Lower leg skin (tissue), 4 donors: ENCODE data around the gene ELOVL3. TPM values are rescaled to one million over a fixed set of nuclear protein-coding genes. Genes with fewer than 3 reads are reported as not detected.
"Not testable (repeated sequence)": the region's sequence is repeated elsewhere in the genome, so short reads cannot be mapped to it uniquely, and the experiment has no call there.

ENCODE experiments used
- DNase-seq, 2 donors: peaks; one replicate each; pipeline ENCODE4 v3.0.0-alpha.2; 2019; ENCODE audit warnings: low spot score in 2 of 2
- H3K4me3 ChIP-seq: fragments of 200-600 bp; sonication (generic); 2 replicates; pipeline ENCODE4 v1.5.1; 2017; ENCODE audit warnings: mild to moderate bottlenecking, low read depth; ENCODE audit not compliant: poor library complexity, severe bottlenecking
- CTCF ChIP-seq, 3 donors: fragments of 450-650 bp; IDR thresholded peaks; one replicate each; pipeline ENCODE4 v1.5.1; 2016; ENCODE audit warnings: antibody characterized with exemption in 3 of 3, mild to moderate bottlenecking in 3 of 3, moderate library complexity in 2 of 3
- POLR2A ChIP-seq, 2 donors: fragments of 450-650 bp; IDR thresholded peaks; one replicate each; pipeline ENCODE4 v1.6.1; 2016 to 2017; ENCODE audit warnings: antibody characterized with exemption in 2 of 2, mild to moderate bottlenecking in 1 of 2, moderate library complexity in 1 of 2
- WGBS, 2 donors: methylation state at CpG; one replicate each; pipeline ENCODE4 v1.1.5; 2018; 5-methylcytosine and 5-hydroxymethylcytosine counted together
- intact Hi-C: fragments of 100-400 bp; cut with DNase I; formaldehyde crosslinking; loops from one replicate; pipeline ENCODE4 v1.15.0; 2023; ENCODE audit warnings: low total_unique reads
- total RNA-seq, 4 donors: library from RNA; depleted of rRNA; stranded (reverse); fragments of >200 nt; gene quantifications; one replicate each; pipeline ENCODE4 v1.1.0, GENCODE V29; 2016

Gene ELOVL3
- total RNA-seq, 4 donors from 2014 or later = 2.5 to 106 (median 29.8) TPM

- intact Hi-C loops = no loop called here
- DNase-seq = no peak
- no peak for TF ChIP-seq POLR2A (IDR thresholded peaks at IDR 0.05)
- TF ChIP-seq CTCF (IDR thresholded peaks at IDR 0.05) = no peak
- H3K4me3 ChIP-seq = no peak overlapping the region
- 47 to 65% methylated on average over 2 of the region's 2 CpGs for WGBS, 2 donors
These were observed 17.2 kb downstream of the ELOVL3 start for GRCh38 chr10:102243309-102243708.

GRCh38 chr10:102245082-102245931, 19.2 kb downstream of the ELOVL3 start, which contains the start of gene GBF1:
GBF1 (plus strand) TSS chr10:102245532; CDS start chr10:102258939, 13,407 bp downstream.
- 1% methylated on average over 36 to 47 of the region's 47 CpGs for WGBS, 2 donors
- no peak for TF ChIP-seq POLR2A (IDR thresholded peaks at IDR 0.05)
- TF ChIP-seq CTCF (IDR thresholded peaks at IDR 0.05) = no peak
- DNase-seq = peak; percentile 96 to 98
- intact Hi-C loops = no loop called here
- H3K4me3 ChIP-seq = peak within 1 kb of the TSS; percentile 73

- DNase-seq = peak in 1 of 2 donors; percentile 32
- intact Hi-C loops = no loop called here
- TF ChIP-seq POLR2A (IDR thresholded peaks at IDR 0.05) (no peak), CTCF (IDR thresholded peaks at IDR 0.05) (no peak)
- H3K4me3 ChIP-seq = peak overlapping the region; percentile 73
- 0% methylated on average over 4 of the region's 4 CpGs for WGBS, 2 donors
These were observed 19.8 kb downstream of the ELOVL3 start for GRCh38 chr10:102245932-102246251.

- no peak for DNase-seq
- 17% methylated on average over 3 of the region's 3 CpGs for WGBS, 2 donors
- peak overlapping the region; percentile 73 for H3K4me3 ChIP-seq
- TF ChIP-seq POLR2A (IDR thresholded peaks at IDR 0.05) (no peak), CTCF (IDR thresholded peaks at IDR 0.05) (no peak)
- intact Hi-C loops = no loop called here
These were observed 20.2 kb downstream of the ELOVL3 start for GRCh38 chr10:102246261-102246660.

GRCh38 chr10:102247734-102248133, 21.6 kb downstream of the ELOVL3 start:
- peak in 1 of 2 donors; percentile 5 for DNase-seq
- TF ChIP-seq CTCF (IDR thresholded peaks at IDR 0.05) (no peak), POLR2A (IDR thresholded peaks at IDR 0.05) (no peak)
- intact Hi-C loops = no loop called here
- H3K4me3 ChIP-seq = no peak overlapping the region

GRCh38 chr10:102252508-102252907, 26.4 kb downstream of the ELOVL3 start:
- WGBS, 2 donors = 92 to 98% methylated on average over 3 of the region's 3 CpGs
- not testable (repeated sequence) for H3K4me3 ChIP-seq, DNase-seq
- intact Hi-C loops = loop anchor here (10.0 kb wide), 1 partner anchor 222 kb away; no protein-coding TSS in a partner anchor
